Neural progenitor cell (in vitro differentiated cells): ENCODE data around the gene CAMSAP1. TPM values are rescaled to one million over a fixed set of nuclear protein-coding genes. Genes with fewer than 3 reads are reported as not detected.

Source experiments
- DNase-seq: peaks from one replicate; pipeline ENCODE4 v3.0.0-alpha.2; 2016; ENCODE audit warnings: low spot score
- H2AFZ ChIP-seq: fragments of 200-600 bp; sonication (generic); replicated peaks from 2 replicates; pipeline ENCODE4 v1.6.1; 2016; ENCODE audit warnings: antibody characterized with exemption
- H3F3A ChIP-seq: fragments of 200-600 bp; sonication (generic); 2 replicates; pipeline ENCODE4 v1.6.1; 2016; ENCODE audit warnings: antibody characterized with exemption, low read depth
- H3K27ac ChIP-seq: fragments of 200-600 bp; sonication (generic); 2 replicates; pipeline ENCODE4 v1.5.1; 2016; ENCODE audit warnings: mild to moderate bottlenecking
- H3K27me3 ChIP-seq: fragments of 200-600 bp; sonication (generic); 2 replicates; pipeline ENCODE4 v1.6.1; 2016; ENCODE audit warnings: mild to moderate bottlenecking, moderate library complexity
- H3K36me3 ChIP-seq: fragments of 200-600 bp; sonication (generic); 2 replicates; pipeline ENCODE4 v1.5.1; 2016
- H3K4me1 ChIP-seq: fragments of 200-600 bp; sonication (generic); 2 replicates; pipeline ENCODE4 v1.6.1; 2016; ENCODE audit warnings: mixed run types
- H3K4me2 ChIP-seq: fragments of 200-600 bp; sonication (generic); 2 replicates; pipeline ENCODE4 v1.6.1; 2016
- H3K4me3 ChIP-seq: fragments of 200-600 bp; sonication (generic); 2 replicates; pipeline ENCODE4 v1.5.1; 2016
- H3K79me2 ChIP-seq: fragments of 200-600 bp; sonication (generic); 2 replicates; pipeline ENCODE4 v1.6.1; 2016; ENCODE audit warnings: low read depth
- H3K9ac ChIP-seq: fragments of 200-600 bp; sonication (generic); 2 replicates; pipeline ENCODE4 v1.6.1; 2016
- H3K9me3 ChIP-seq: fragments of 200-600 bp; sonication (generic); 2 replicates; pipeline ENCODE4 v1.5.1; 2016; ENCODE audit warnings: low read depth
- H4K20me1 ChIP-seq: fragments of 200-600 bp; sonication (generic); 2 replicates; pipeline ENCODE4 v1.6.1; 2016; ENCODE audit warnings: low read depth
- H3K27ac Mint-ChIP-seq: 3 replicates; pipeline ENCODE4 v1.8.0; 2021; ENCODE audit warnings: mixed read lengths
- H3K27me3 Mint-ChIP-seq: 2 replicates; pipeline ENCODE4 v1.8.0; 2022; ENCODE audit warnings: low read depth, mild to moderate bottlenecking, inconsistent platforms, moderate library complexity, mixed read lengths; ENCODE audit not compliant: insufficient read depth
- H3K36me3 Mint-ChIP-seq: 3 replicates; pipeline ENCODE4 v1.8.0; 2021; ENCODE audit warnings: mixed read lengths
- H3K4me1 Mint-ChIP-seq: 3 replicates; pipeline ENCODE4 v1.8.0; 2021; ENCODE audit warnings: mixed read lengths
- H3K4me3 Mint-ChIP-seq: 3 replicates; pipeline ENCODE4 v1.8.0; 2021; ENCODE audit warnings: mild to moderate bottlenecking, moderate library complexity, mixed read lengths
- H3K9me3 Mint-ChIP-seq: 3 replicates; pipeline ENCODE4 v1.8.0; 2020; ENCODE audit warnings: mixed read lengths
- EZH2 ChIP-seq: fragments of 200-600 bp; sonication (generic); IDR thresholded peaks from 2 replicates; pipeline ENCODE4 v1.6.1; 2017; ENCODE audit warnings: antibody characterized with exemption, mild to moderate bottlenecking, moderate library complexity
- EZH2phosphoT487 ChIP-seq: fragments of 200-600 bp; sonication (generic); IDR thresholded peaks from 2 replicates; pipeline ENCODE4 v1.6.1; 2017; ENCODE audit warnings: antibody characterized with exemption
- total RNA-seq: library from RNA; depleted of rRNA; stranded (reverse); fragments of >200 nt; gene quantifications from 2 replicates; pipeline ENCODE4 v1.2.3, GENCODE V29; 2015; ENCODE audit warnings: low replicate concordance
- TF ChIP-seq, protein P1 (sequence below): fragments of 200-600 bp; sonication (generic); IDR thresholded peaks from 2 replicates; pipeline ENCODE4 v1.5.1; 2017; ENCODE audit warnings: antibody characterized with exemption, mild to moderate bottlenecking

CAMSAP1 gene
- total RNA-seq, 1 donor from 2014 or later, result 39.3 TPM

GRCh38 chr9:135827866-135828580 is 79.3 kb downstream of the CAMSAP1 start:
- H3K9me3 Mint-ChIP-seq, result peaks cover 9% of the 10 kb centered on the region

DNA sequence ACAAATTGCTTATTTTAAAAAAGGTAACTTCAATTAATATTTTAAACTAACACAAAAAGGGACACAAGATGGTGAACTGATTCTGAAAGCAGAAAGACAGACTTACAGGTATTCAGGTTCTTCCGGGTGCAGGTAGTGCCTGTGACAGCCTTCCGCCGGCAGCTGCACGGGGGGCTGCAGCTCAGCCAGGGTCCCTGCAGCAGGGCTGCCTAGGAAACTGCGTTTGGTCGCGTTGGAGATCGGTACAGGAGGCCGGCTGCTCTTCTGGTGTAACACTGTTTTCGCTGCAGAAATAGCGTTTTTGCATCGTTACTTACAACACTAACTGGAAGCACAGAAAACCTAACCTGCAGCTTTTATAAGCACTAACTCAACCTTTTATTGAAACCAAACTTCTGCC is 80.0 kb downstream of the CAMSAP1 start:
- DNase-seq, result no peak
- Histone ChIP-seq H3K9ac (no peak overlapping the region), H3K4me2 (no peak overlapping the region), H3K4me3 (no peak overlapping the region), H3K36me3 (peaks cover 8% of the 10 kb centered on the region), H3K9me3 (no peaks in the 10 kb centered on the region), H3K79me2 (peaks cover 71% of the 10 kb centered on the region), H3K27me3 (no peaks in the 10 kb centered on the region), H4K20me1 (peaks cover 36% of the 10 kb centered on the region), H3K4me1 (no peaks in the 10 kb centered on the region), H3K27ac (no peak overlapping the region), H2AFZ (no peak overlapping the region), H3F3A (no peaks in the 10 kb centered on the region)
- no peaks in the 10 kb centered on the region for H3K4me1 Mint-ChIP-seq
- H3K27ac Mint-ChIP-seq, result no peak overlapping the region
- TF ChIP-seq EZH2phosphoT487, result no peak
- TF ChIP-seq, protein P1, sequence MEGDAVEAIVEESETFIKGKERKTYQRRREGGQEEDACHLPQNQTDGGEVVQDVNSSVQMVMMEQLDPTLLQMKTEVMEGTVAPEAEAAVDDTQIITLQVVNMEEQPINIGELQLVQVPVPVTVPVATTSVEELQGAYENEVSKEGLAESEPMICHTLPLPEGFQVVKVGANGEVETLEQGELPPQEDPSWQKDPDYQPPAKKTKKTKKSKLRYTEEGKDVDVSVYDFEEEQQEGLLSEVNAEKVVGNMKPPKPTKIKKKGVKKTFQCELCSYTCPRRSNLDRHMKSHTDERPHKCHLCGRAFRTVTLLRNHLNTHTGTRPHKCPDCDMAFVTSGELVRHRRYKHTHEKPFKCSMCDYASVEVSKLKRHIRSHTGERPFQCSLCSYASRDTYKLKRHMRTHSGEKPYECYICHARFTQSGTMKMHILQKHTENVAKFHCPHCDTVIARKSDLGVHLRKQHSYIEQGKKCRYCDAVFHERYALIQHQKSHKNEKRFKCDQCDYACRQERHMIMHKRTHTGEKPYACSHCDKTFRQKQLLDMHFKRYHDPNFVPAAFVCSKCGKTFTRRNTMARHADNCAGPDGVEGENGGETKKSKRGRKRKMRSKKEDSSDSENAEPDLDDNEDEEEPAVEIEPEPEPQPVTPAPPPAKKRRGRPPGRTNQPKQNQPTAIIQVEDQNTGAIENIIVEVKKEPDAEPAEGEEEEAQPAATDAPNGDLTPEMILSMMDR, result no peak
- H3K27me3 Mint-ChIP-seq, result peaks cover 3% of the 10 kb centered on the region
- no peak overlapping the region for H3K4me3 Mint-ChIP-seq
- peaks cover 9% of the 10 kb centered on the region for H3K9me3 Mint-ChIP-seq
- peaks cover 48% of the 10 kb centered on the region for H3K36me3 Mint-ChIP-seq

More at GRCh38 chr9:135827866-135828580, 79.3 kb downstream of the CAMSAP1 start:
- no peaks in the 10 kb centered on the region for H3K4me1 Mint-ChIP-seq
- TF ChIP-seq EZH2phosphoT487, result no peak
- TF ChIP-seq, protein P1, result no peak
- TF ChIP-seq EZH2, result no peak
- H3K27ac Mint-ChIP-seq, result no peak overlapping the region
- Histone ChIP-seq H3F3A (no peaks in the 10 kb centered on the region), H3K9ac (no peak overlapping the region), H4K20me1 (peaks cover 36% of the 10 kb centered on the region), H3K4me1 (no peaks in the 10 kb centered on the region), H3K4me3 (no peak overlapping the region), H3K36me3 (peaks cover 8% of the 10 kb centered on the region), H2AFZ (no peak overlapping the region), H3K27me3 (no peaks in the 10 kb centered on the region), H3K4me2 (no peak overlapping the region), H3K9me3 (no peaks in the 10 kb centered on the region), H3K27ac (no peak overlapping the region), H3K79me2 (peaks cover 77% of the 10 kb centered on the region)
- no peak for DNase-seq
- H3K4me3 Mint-ChIP-seq, result no peak overlapping the region
- peaks cover 46% of the 10 kb centered on the region for H3K36me3 Mint-ChIP-seq
- peaks cover 2% of the 10 kb centered on the region for H3K27me3 Mint-ChIP-seq

DNA sequence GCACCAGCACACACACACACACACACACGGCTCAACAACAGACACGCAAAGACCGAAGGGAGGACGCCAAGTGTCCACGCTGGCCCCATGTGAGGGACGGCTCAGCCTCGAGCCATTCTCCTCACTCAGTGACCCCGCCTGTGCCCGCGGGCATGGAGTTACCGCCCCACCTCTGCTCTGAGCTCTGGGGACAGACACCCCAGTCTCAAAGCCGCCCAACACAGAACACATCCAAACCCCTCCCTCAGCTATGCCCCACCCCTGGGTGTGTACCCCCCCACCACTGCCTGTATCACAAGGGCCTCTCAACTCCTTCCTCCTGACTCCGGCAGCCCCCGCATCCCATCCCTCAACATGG is 81.2 kb downstream of the CAMSAP1 start:
- peaks cover 8% of the 10 kb centered on the region for H3K36me3 ChIP-seq
- DNase-seq, result no peak
- Mint-ChIP-seq H3K27ac (peak overlapping the region; percentile 92), H3K36me3 (peaks cover 44% of the 10 kb centered on the region), H3K4me1 (no peaks in the 10 kb centered on the region), H3K4me3 (no peak overlapping the region), H3K27me3 (peaks cover 3% of the 10 kb centered on the region), H3K9me3 (peaks cover 9% of the 10 kb centered on the region)
- no peak for TF ChIP-seq EZH2phosphoT487
- TF ChIP-seq EZH2, result no peak
- TF ChIP-seq, protein P1, result no peak
- no peak overlapping the region for H2AFZ ChIP-seq
- no peak overlapping the region for H3K4me2 ChIP-seq
- peaks cover 36% of the 10 kb centered on the region for H4K20me1 ChIP-seq
- no peaks in the 10 kb centered on the region for H3K27me3 ChIP-seq
- no peaks in the 10 kb centered on the region for H3K9me3 ChIP-seq
- no peaks in the 10 kb centered on the region for H3F3A ChIP-seq
- H3K27ac ChIP-seq, result no peak overlapping the region
- H3K79me2 ChIP-seq, result peaks cover 59% of the 10 kb centered on the region
- no peak overlapping the region for H3K4me3 ChIP-seq
- H3K9ac ChIP-seq, result no peak overlapping the region
- no peaks in the 10 kb centered on the region for H3K4me1 ChIP-seq
